ENCODE results near the gene ENTPD2. TPM values are rescaled to one million over a fixed set of nuclear protein-coding genes. Genes with fewer than 3 reads are reported as not detected.

ENTPD2 gene
- total and polyA plus RNA-seq, 2 of the 4 experiments (the other 2 are of a cell fraction) = not detected

- TF ChIP-seq, protein P1, sequence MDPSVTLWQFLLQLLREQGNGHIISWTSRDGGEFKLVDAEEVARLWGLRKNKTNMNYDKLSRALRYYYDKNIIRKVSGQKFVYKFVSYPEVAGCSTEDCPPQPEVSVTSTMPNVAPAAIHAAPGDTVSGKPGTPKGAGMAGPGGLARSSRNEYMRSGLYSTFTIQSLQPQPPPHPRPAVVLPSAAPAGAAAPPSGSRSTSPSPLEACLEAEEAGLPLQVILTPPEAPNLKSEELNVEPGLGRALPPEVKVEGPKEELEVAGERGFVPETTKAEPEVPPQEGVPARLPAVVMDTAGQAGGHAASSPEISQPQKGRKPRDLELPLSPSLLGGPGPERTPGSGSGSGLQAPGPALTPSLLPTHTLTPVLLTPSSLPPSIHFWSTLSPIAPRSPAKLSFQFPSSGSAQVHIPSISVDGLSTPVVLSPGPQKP (IDR thresholded peaks at IDR 0.05; ENCODE audit: borderline replicate concordance, low read depth, low read length) = no peak
Observed at GRCh38 chr9:137048655-137049543, 5.0 kb downstream of the ENTPD2 start (continued).

Data from IMR-90 (cell line).